ENCODE measurements around the gene PRSS36.
"Not testable (repeated sequence)": the region's sequence is repeated elsewhere in the genome, so short reads cannot be mapped to it uniquely, and the experiment has no call there.

PRSS36 gene

DNA sequence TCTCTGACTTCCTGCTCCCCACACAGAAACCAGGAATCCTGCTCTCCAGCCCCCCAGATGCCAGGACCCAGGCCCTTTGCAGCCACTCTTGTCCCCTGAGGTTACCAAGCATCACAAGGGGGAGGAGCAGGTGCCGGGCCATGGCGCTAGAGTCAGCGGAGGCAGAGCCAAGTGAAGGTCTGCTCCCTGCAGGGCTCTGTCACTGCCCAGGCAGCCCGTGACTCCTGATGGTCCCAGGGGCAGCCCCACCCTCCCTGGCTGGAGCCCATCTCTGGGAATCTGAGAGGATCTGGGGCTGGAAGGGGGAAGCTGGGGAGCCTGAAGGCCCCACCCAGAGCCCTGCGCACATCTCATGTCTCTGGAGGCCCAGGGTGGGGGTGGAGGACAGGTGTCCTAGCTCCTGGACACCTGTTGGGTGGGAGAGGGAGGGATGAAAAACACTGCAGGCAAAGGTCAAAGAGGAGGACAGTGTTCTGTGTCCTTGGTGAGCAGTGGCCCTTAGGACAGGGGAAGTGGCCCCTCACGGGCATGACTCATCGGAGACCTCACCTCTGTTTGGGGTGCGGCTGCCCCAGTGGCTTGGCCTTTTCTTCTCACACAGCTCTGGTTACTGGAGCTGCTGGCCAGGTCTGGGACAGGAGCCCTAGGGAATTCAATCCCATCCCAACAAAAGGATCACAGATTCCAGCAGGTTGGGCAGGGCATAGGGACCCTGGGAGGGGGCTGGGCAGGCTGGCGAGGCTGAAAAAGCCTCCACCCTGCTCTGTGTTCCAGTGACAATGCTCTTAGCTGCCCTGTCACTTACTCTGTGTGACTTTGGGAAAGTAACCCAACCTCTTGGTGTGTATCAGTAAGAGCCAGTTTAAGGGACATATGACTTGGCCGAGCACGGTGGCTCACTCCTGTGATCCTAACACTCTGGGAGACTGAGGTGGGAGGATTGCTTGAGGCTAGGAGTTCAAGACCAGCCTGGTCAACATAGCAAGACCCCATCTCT is at the start of gene PRSS36:
TSS of gene PRSS36 (minus strand) at position 173 of the 997 bp plus-strand sequence. CDS start at position 142, 31 bp downstream.
- no peak within 1 kb of the TSS for H2AFZ ChIP-seq (ENCODE audit: low read depth)
- no peaks in the 10 kb centered on the region for H4K20me1 ChIP-seq (ENCODE audit: insufficient read depth)
- no peak within 1 kb of the TSS for H3K4me2 ChIP-seq
- H3K9ac ChIP-seq: no peak within 1 kb of the TSS
- H3K36me3 ChIP-seq (ENCODE audit: insufficient read depth): no peaks in the 10 kb centered on the region
- no peak within 1 kb of the TSS for H3K27ac ChIP-seq
- no peaks in the 10 kb centered on the region for H3K27me3 ChIP-seq (ENCODE audit: insufficient read depth, low read depth)
- no peak within 1 kb of the TSS for H3K4me3 ChIP-seq (IDR thresholded peaks at IDR 0.05; ENCODE audit: insufficient read depth, low read depth, low read length)
- TF ChIP-seq, protein P1, sequence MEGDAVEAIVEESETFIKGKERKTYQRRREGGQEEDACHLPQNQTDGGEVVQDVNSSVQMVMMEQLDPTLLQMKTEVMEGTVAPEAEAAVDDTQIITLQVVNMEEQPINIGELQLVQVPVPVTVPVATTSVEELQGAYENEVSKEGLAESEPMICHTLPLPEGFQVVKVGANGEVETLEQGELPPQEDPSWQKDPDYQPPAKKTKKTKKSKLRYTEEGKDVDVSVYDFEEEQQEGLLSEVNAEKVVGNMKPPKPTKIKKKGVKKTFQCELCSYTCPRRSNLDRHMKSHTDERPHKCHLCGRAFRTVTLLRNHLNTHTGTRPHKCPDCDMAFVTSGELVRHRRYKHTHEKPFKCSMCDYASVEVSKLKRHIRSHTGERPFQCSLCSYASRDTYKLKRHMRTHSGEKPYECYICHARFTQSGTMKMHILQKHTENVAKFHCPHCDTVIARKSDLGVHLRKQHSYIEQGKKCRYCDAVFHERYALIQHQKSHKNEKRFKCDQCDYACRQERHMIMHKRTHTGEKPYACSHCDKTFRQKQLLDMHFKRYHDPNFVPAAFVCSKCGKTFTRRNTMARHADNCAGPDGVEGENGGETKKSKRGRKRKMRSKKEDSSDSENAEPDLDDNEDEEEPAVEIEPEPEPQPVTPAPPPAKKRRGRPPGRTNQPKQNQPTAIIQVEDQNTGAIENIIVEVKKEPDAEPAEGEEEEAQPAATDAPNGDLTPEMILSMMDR (conservative IDR thresholded peaks at IDR 0.05; ENCODE audit: low read depth, low read length): no peak
- no peaks in the 10 kb centered on the region for H3K4me1 ChIP-seq (ENCODE audit: low read depth, poor library complexity, severe bottlenecking)
- H3K79me2 ChIP-seq (ENCODE audit: insufficient read depth, low read depth): no peaks in the 10 kb centered on the region

DNA sequence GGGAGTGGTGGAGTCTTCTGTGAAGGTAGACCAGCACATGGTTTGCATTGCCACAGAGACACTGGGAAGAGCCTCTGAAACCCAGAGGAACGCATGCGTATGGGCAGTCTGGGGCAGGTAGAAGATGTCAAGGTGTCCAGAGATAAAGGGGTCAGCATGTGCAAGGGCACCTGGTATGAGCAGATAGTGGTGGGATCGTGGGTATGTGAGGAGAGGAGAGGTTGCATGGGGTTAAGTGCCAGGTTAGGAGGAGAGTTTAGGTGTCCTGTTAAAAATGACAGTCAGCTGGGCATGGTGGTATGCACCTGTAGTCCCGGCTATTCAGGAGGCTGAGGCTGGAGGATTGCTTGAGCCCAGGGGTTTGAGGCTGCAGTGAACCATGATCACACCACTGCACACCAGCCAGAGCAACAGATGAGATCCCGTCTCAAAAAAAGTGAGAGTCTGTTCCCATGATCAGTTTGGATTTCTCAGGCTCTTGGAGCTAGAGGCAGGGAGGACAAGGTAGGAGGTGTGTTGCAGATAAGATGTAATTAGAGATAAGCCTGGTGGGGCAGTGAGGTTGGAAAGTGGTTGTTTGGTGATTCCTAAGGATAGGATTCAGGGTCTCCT is 49.7 kb upstream of the PRSS36 start:
- no peak overlapping the region; the same call in 1 of the 2 replicates for H3K27ac ChIP-seq
- no peak overlapping the region for H3K4me2 ChIP-seq
- H4K20me1 ChIP-seq (ENCODE audit: insufficient read depth): no peaks in the 10 kb centered on the region; the same call in 1 of the 2 replicates
- H3K9ac ChIP-seq: no peak overlapping the region
- no peak overlapping the region for H3K4me3 ChIP-seq (IDR thresholded peaks at IDR 0.05; ENCODE audit: insufficient read depth, low read depth, low read length)
- H2AFZ ChIP-seq (ENCODE audit: low read depth): no peak overlapping the region
- peaks cover 3% of the 10 kb centered on the region; the same call in 1 of the 2 replicates for H3K36me3 ChIP-seq (ENCODE audit: insufficient read depth)
- TF ChIP-seq, protein P1 (conservative IDR thresholded peaks at IDR 0.05; ENCODE audit: low read depth, low read length): no peak
- peaks cover 35% of the 10 kb centered on the region for H3K4me1 ChIP-seq (ENCODE audit: low read depth, poor library complexity, severe bottlenecking)
- no peaks in the 10 kb centered on the region for H3K79me2 ChIP-seq (ENCODE audit: insufficient read depth, low read depth)
- H3K27me3 ChIP-seq (ENCODE audit: insufficient read depth, low read depth): no peaks in the 10 kb centered on the region

DNA sequence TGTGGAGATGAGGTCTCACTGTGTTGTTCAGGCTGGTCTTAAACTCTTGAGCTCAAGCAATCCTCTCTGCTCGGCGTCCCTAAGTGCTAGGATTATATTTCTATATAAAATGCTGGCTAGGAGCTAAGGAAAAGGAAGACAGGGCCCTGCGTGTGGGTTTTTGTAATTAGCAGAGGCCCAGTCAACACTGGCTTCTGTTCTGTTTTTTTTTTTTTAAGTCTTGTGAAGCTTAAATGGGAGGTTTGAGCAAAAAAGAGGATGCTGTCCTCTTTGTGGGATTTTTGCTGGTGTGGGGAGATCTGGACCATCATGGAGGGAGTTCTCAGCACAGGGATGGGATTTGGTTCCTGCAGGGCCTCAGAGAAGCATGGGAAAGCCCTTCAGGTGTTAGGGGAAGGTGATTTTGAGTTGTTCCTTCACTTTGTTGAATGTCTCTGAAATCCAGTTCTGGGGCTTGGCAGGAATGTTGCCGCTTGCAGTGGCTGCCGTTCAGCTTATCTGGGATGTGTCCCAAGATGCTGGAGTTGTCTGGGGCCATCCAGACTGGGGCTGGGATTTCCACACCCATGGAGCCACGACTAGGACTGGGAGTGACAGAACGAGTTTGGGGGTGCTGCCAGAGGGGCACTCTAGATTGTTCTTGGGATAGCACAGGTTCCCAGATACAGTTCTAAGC is 48.5 kb upstream of the PRSS36 start:
- Histone ChIP-seq H4K20me1 (ENCODE audit: insufficient read depth) (no peaks in the 10 kb centered on the region; the same call in 1 of the 2 replicates), H3K4me1 (ENCODE audit: low read depth, poor library complexity, severe bottlenecking) (peaks cover 34% of the 10 kb centered on the region), H3K9ac (no peak overlapping the region), H2AFZ (ENCODE audit: low read depth) (no peak overlapping the region), H3K27me3 (ENCODE audit: insufficient read depth, low read depth) (no peaks in the 10 kb centered on the region), H3K79me2 (ENCODE audit: insufficient read depth, low read depth) (no peaks in the 10 kb centered on the region), H3K27ac (no peak overlapping the region; the same call in 1 of the 2 replicates), H3K4me3 (IDR thresholded peaks at IDR 0.05; ENCODE audit: insufficient read depth, low read depth, low read length) (no peak overlapping the region), H3K4me2 (no peak overlapping the region), H3K36me3 (ENCODE audit: insufficient read depth) (peaks cover 7% of the 10 kb centered on the region; the same call in 1 of the 2 replicates)
- TF ChIP-seq, protein P1 (conservative IDR thresholded peaks at IDR 0.05; ENCODE audit: low read depth, low read length): no peak

DNA sequence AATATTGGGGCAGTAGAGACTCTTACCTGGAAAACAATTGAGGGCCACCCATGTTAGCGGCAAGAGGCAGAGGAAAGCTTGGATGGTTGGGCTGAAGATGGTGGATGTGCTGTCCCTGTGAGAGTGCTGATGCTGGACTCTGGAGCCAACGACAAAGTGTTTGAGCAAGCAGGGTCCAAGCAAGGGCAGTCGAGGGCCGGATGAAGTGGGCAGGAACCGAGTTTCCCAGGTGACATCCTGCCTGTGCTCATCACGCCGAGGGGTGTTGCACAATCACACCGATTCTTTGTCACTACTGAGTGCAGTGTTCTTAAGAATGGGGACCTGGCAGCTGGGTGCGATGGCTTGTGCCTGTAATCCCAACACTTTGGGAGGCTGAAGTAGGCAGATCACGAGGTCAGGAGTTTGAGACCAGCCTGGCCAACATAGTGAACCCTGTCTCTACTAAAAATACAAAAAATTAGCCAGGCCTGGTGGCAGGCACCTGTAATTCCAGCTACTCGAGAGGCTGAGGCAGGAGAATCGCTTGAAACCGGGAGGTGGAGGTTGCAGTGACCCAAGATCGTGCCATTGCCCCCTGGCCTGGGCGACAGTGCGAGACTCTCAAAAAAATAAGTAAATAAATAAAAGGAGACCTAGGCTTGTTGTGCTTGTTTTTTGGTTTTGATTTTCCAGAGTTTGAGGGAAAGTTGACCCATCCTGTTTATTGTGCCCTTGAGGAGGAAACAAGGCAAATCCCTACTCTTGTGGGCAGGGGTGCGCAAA is 46.6 kb upstream of the PRSS36 start:
- H3K36me3 ChIP-seq (ENCODE audit: insufficient read depth): peaks cover 10% of the 10 kb centered on the region; the same call in 1 of the 2 replicates
- H3K27ac ChIP-seq: no peak overlapping the region
- TF ChIP-seq, protein P1 (conservative IDR thresholded peaks at IDR 0.05; ENCODE audit: low read depth, low read length): no peak
- peaks cover 27% of the 10 kb centered on the region for H3K4me1 ChIP-seq (ENCODE audit: low read depth, poor library complexity, severe bottlenecking)
- no peak overlapping the region for H2AFZ ChIP-seq (ENCODE audit: low read depth)
- no peaks in the 10 kb centered on the region; the same call in 1 of the 2 replicates for H4K20me1 ChIP-seq (ENCODE audit: insufficient read depth)
- H3K4me3 ChIP-seq (IDR thresholded peaks at IDR 0.05; ENCODE audit: insufficient read depth, low read depth, low read length): no peak overlapping the region
- no peak overlapping the region for H3K4me2 ChIP-seq
- no peaks in the 10 kb centered on the region for H3K79me2 ChIP-seq (ENCODE audit: insufficient read depth, low read depth)
- no peak overlapping the region for H3K9ac ChIP-seq
- no peaks in the 10 kb centered on the region for H3K27me3 ChIP-seq (ENCODE audit: insufficient read depth, low read depth)

DNA sequence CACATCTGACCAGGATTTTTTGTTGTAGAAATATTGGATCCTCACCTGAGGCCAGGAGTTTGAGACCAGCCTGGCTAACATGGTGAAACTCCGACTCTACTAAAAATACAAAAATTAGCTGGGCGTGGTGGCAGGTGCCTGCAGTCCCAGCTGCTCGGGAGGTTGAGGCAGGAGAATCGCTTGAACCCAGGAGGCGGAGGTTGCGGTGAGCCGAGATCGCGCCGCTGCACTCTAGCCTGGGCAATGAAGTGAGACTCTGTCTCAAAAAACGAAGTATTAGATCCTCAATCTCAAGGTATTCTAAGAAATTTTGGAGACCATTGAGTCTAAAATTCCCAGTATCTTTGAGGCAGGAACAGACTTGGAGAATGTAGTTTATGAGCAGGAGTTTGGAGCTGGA is 46.0 kb upstream of the PRSS36 start:
- H3K79me2 ChIP-seq (ENCODE audit: insufficient read depth, low read depth); H3K9ac ChIP-seq; H3K27ac ChIP-seq; H3K4me3 ChIP-seq (IDR thresholded peaks at IDR 0.05; ENCODE audit: insufficient read depth, low read depth, low read length); H4K20me1 ChIP-seq (ENCODE audit: insufficient read depth); H3K4me2 ChIP-seq; H2AFZ ChIP-seq (ENCODE audit: low read depth); H3K27me3 ChIP-seq (ENCODE audit: insufficient read depth, low read depth): not testable (repeated sequence)
- Histone ChIP-seq H3K4me1 (ENCODE audit: low read depth, poor library complexity, severe bottlenecking) (peaks cover 20% of the 10 kb centered on the region), H3K36me3 (ENCODE audit: insufficient read depth) (peaks cover 10% of the 10 kb centered on the region; the same call in 1 of the 2 replicates)
